NCI-H460 (cell line): ENCODE measurements around the gene MBTPS1. TPM values are rescaled to one million over a fixed set of nuclear protein-coding genes. Genes with fewer than 3 reads are reported as not detected.
A peak's percentile ranks its signal among the peaks of the same experiment; 100 is the strongest.

Experiments used
- DNase-seq: peaks from one replicate; pipeline ENCODE4 v3.0.0-alpha.2; 2016; ENCODE audit warnings: low read depth; ENCODE audit errors: extremely low read depth
- polyA plus RNA-seq: library from polyadenylated mRNA; depleted of rRNA; stranded (reverse); fragments of >200 nt; gene quantifications from 2 replicates; pipeline ENCODE4 v1.2.3, GENCODE V29; 2014; cell fraction: nucleus; rRNA removed
- total RNA-seq: library from RNA; depleted of rRNA; stranded (reverse); fragments of >200 nt; shearing (Covaris generic); gene quantifications from 2 replicates; pipeline ENCODE4 v1.2.3, GENCODE V29; 2014; rRNA removed

The MBTPS1 gene
- 43.9 and 55.0 TPM in 2 replicates for total RNA-seq
- 36.6 and 59.6 TPM in 2 replicates for polyA plus RNA-seq

- peak; percentile 96 for DNase-seq
These were observed at the start of gene MBTPS1 for GRCh38 chr16:84116720-84117493. Gene MBTPS1, minus strand, starts transcription at chr16:84116942. Its CDS starts 15,159 bp downstream, at chr16:84101783.

- DNase-seq: no peak
These were observed 49.0 kb upstream of the MBTPS1 start for GRCh38 chr16:84165746-84166145.

- no peak for DNase-seq
These were observed 45.1 kb upstream of the MBTPS1 start for GRCh38 chr16:84161801-84162200.

GRCh38 chr16:84161037-84161436 lies 44.3 kb upstream of the MBTPS1 start:
- no peak for DNase-seq

- DNase-seq: no peak
These were observed 43.1 kb upstream of the MBTPS1 start for GRCh38 chr16:84159800-84160199.

GRCh38 chr16:84159007-84159406 lies 42.3 kb upstream of the MBTPS1 start:
- DNase-seq: no peak

GRCh38 chr16:84156342-84156784 lies 39.6 kb upstream of the MBTPS1 start:
- no peak for DNase-seq

- no peak for DNase-seq
These were observed 39.0 kb upstream of the MBTPS1 start for GRCh38 chr16:84155771-84156170.

- DNase-seq: no peak
These were observed 38.5 kb upstream of the MBTPS1 start for GRCh38 chr16:84155226-84155625.

- DNase-seq: no peak
These were observed 37.0 kb upstream of the MBTPS1 start for GRCh38 chr16:84153660-84154214.

GRCh38 chr16:84150926-84151325 lies 34.2 kb upstream of the MBTPS1 start:
- no peak for DNase-seq

GRCh38 chr16:84144859-84145639 lies 28.3 kb upstream of the MBTPS1 start, which contains the start of the genes DNAAF1 and HSDL1:
Gene DNAAF1, plus strand, starts transcription at chr16:84145308. Its CDS starts 133 bp downstream, at chr16:84145441.
Gene HSDL1, minus strand, starts transcription at chr16:84145177. Its CDS starts 13,856 bp downstream, at chr16:84131321.
- DNase-seq: peak; percentile 76

GRCh38 chr16:84144209-84144858 lies 27.6 kb upstream of the MBTPS1 start:
- no peak for DNase-seq

- DNase-seq: no peak
These were observed 27.1 kb upstream of the MBTPS1 start for GRCh38 chr16:84143784-84144199.

GRCh38 chr16:84143081-84143480 lies 26.3 kb upstream of the MBTPS1 start:
- no peak for DNase-seq

- no peak for DNase-seq
These were observed 24.5 kb upstream of the MBTPS1 start for GRCh38 chr16:84141143-84141670.

- no peak for DNase-seq
These were observed 23.0 kb upstream of the MBTPS1 start for GRCh38 chr16:84139628-84140258.

- DNase-seq: no peak
These were observed 22.3 kb upstream of the MBTPS1 start for GRCh38 chr16:84138824-84139627.

- no peak for DNase-seq
These were observed 21.7 kb upstream of the MBTPS1 start for GRCh38 chr16:84138500-84138823.
